HepG2 (cell line): Measurements from ENCODE around the gene PTPRN. TPM values are rescaled to one million over a fixed set of nuclear protein-coding genes. Genes with fewer than 3 reads are reported as not detected.

Experiments
- ATAC-seq: fragments of 200-7000 bp; cut with Tn5 transposase; 3 replicates; pipeline ENCODE4 v1.9.1; 2020; ENCODE audit warnings: mild to moderate bottlenecking, moderate library complexity
- BruUV-seq: library from RNA; stranded (reverse); fragments of 400-500 nt; replicated peaks from 2 replicates; lab custom pipeline; 2021; lab: Mats Ljungman, UMichigan
- CTCF ChIA-PET: fragments of 300-600 bp; formaldehyde crosslinking; extraction: SDS; loops from one replicate; lab custom pipeline; 2021; ENCODE audit warnings: low total read pairs, inconsistent platforms, low intra/inter-chr PET ratio; lab: Yijun Ruan, JAX
- POLR2A ChIA-PET: fragments of 350-600 bp; sonication (Branson Sonifier 250); formaldehyde crosslinking; loops from one replicate; lab custom pipeline; 2020; ENCODE audit warnings: antibody characterized with exemption, inconsistent platforms; lab: Yijun Ruan, JAX
- DNase-seq: peaks from one replicate; pipeline ENCODE4 v3.0.0-alpha.2; 2015; ENCODE audit warnings: low spot score
- FAIRE-seq: peaks from 3 replicates; lab custom pipeline; 2011; peaks lifted over from hg19 to GRCh38; lab: Jason Lieb, UNC
- H2AFZ ChIP-seq: one replicate; pipeline ENCODE4 v1.6.1; 2011; ENCODE audit warnings: low read length, inconsistent platforms
- H3K27ac ChIP-seq: fragments of 300-600 bp; 3 replicates; pipeline ENCODE4 v1.8.0; 2011; ENCODE audit warnings: mixed run types, mild to moderate bottlenecking, mixed read lengths, low read length, inconsistent platforms; ENCODE audit not compliant: insufficient read depth; ENCODE audit errors: extremely low read length
- H3K27me3 ChIP-seq, 2 experiments: fragments of 200-600 bp in 1 of 2; 2 replicates in 1 of 2; 3 replicates in 1 of 2; pipeline versions ENCODE4 v1.6.0 to v1.8.0; 2011; ENCODE audit warnings: low read length in 2 of 2, mild to moderate bottlenecking in 2 of 2, moderate library complexity in 2 of 2, inconsistent platforms in 1 of 2; ENCODE audit not compliant: insufficient read depth in 2 of 2, control insufficient read depth in 1 of 2
- H3K36me3 ChIP-seq, 2 experiments: fragments of 200-600 bp in 1 of 2; replicated peaks in 1 of 2; 2 replicates in 1 of 2; 3 replicates in 1 of 2; pipeline versions ENCODE4 v1.5.1 to v1.8.0; 2011; ENCODE audit warnings: low read length in 2 of 2, inconsistent platforms in 1 of 2; ENCODE audit not compliant: insufficient read depth in 2 of 2, control insufficient read depth in 1 of 2
- H3K4me1 ChIP-seq: 2 replicates; pipeline ENCODE4 v1.5.1; 2012; ENCODE audit warnings: low read length, inconsistent platforms; ENCODE audit not compliant: insufficient read depth
- H3K4me2 ChIP-seq: 2 replicates; pipeline ENCODE4 v1.6.0; 2011; ENCODE audit warnings: low read depth, low read length, inconsistent platforms
- H3K4me3 ChIP-seq, 3 experiments: fragments of 200-600 bp in 1 of 3; sonication (generic), shearing (Covaris generic) in 1 of 3; replicated peaks in 1 of 3; 2 replicates each; pipeline ENCODE4 v1.5.1; 2011 to 2016; ENCODE audit warnings: low read length in 3 of 3, inconsistent platforms in 2 of 3, low read depth in 2 of 3, mild to moderate bottlenecking in 2 of 3, control low read depth in 1 of 3, mixed read lengths in 1 of 3; ENCODE audit not compliant: insufficient read depth in 1 of 3
- H3K79me2 ChIP-seq: one replicate; pipeline ENCODE4 v1.6.1; 2011; ENCODE audit warnings: low read length, inconsistent platforms; ENCODE audit not compliant: insufficient read depth
- H3K9ac ChIP-seq: 2 replicates; pipeline ENCODE4 v1.6.0; 2011; ENCODE audit warnings: mild to moderate bottlenecking, low read depth, low read length, inconsistent platforms; ENCODE audit not compliant: insufficient read depth
- H3K9me3 ChIP-seq: 2 replicates; pipeline ENCODE4 v1.5.1; 2012; ENCODE audit warnings: mild to moderate bottlenecking, low read length
- H4K20me1 ChIP-seq: 2 replicates; pipeline ENCODE4 v1.6.0; 2011; ENCODE audit warnings: inconsistent platforms, mild to moderate bottlenecking, low read length, moderate library complexity; ENCODE audit not compliant: insufficient read depth
- KDM5B ChIP-seq: sonication (generic); formaldehyde crosslinking; IDR thresholded peaks from 2 replicates; pipeline ENCODE4 v1.4.0; 2020; ENCODE audit warnings: missing genetic modification reagents, mild to moderate bottlenecking, borderline replicate concordance
- ZMAT3 ChIP-seq: sonication (generic); formaldehyde crosslinking; conservative IDR thresholded peaks from 2 replicates; pipeline ENCODE4 v1.7.0; 2021; ENCODE audit warnings: missing genetic modification reagents
- ZNF296 ChIP-seq: sonication (generic); formaldehyde crosslinking; conservative IDR thresholded peaks from 2 replicates; pipeline ENCODE4 v1.5.0; 2020; ENCODE audit warnings: mild to moderate bottlenecking, missing genetic modification reagents
- ZNF331 ChIP-seq: sonication (generic); formaldehyde crosslinking; IDR thresholded peaks from 2 replicates; pipeline ENCODE4 v1.4.0; 2020; ENCODE audit warnings: missing genetic modification reagents
- ZNF780A ChIP-seq: sonication (generic); formaldehyde crosslinking; IDR thresholded peaks from 2 replicates; pipeline ENCODE4 v1.8.0; 2022; ENCODE audit warnings: mild to moderate bottlenecking, missing genetic modification reagents, moderate library complexity
- WGBS: methylation state at CpG from one replicate; pipeline ENCODE4 v1.1.6; 2017; ENCODE audit warnings: low lambda C conversion rate; 5-methylcytosine and 5-hydroxymethylcytosine counted together
- in situ Hi-C: cut with HindIII; loops from 2 replicates; pipeline ENCODE4 v1.10.0; 2017; ENCODE audit warnings: low pct_unique_long_range_greater_than_20kb; ENCODE audit not compliant: extremely low pct_ligation_motif_present
- intact Hi-C: fragments of 100-400 bp; cut with micrococcal nuclease; formaldehyde crosslinking; loops from one replicate; pipeline ENCODE4 v1.10.0; 2022; ENCODE audit not compliant: unreplicated experiment
- polyA plus RNA-seq, 8 experiments: library from polyadenylated mRNA; depleted of rRNA in 3 of 8; stranded (reverse) in 7 of 8; unstranded in 1 of 8; fragments of >200 nt; fragmentation: Illumina TruSeq in 4 of 8; extraction: Trizol in 4 of 8; gene quantifications; 2 replicates each; pipeline versions ENCODE4 v1.2.1 to v1.2.3, GENCODE V29; 2011 to 2016; ENCODE audit warnings: low read depth in 4 of 8, missing spikeins in 1 of 8, mixed read lengths in 1 of 8; ENCODE audit not compliant: insufficient read depth in 1 of 8
- total RNA-seq, 5 experiments: library from RNA; depleted of rRNA; stranded (reverse); fragments of >200 nt; fragmentation: Illumina TruSeq; extraction: Trizol; gene quantifications; 2 replicates each; pipeline ENCODE4 v1.2.3, GENCODE V29; 2016; ENCODE audit warnings: low read depth in 1 of 5
- TF ChIP-seq, protein P1 (sequence below): sonication (generic); formaldehyde crosslinking; IDR thresholded peaks from 2 replicates; pipeline ENCODE4 v1.8.1; 2023; ENCODE audit warnings: mild to moderate bottlenecking, missing genetic modification reagents
- TF ChIP-seq, protein P2 (sequence below): sonication (generic); formaldehyde crosslinking; IDR thresholded peaks from 2 replicates; pipeline ENCODE4 v1.5.0; 2020; ENCODE audit warnings: missing genetic modification reagents

PTPRN gene
- total and polyA plus RNA-seq, 2 of the 13 experiments (the other 11 are each of a cell fraction or from before 2014, with no cell fraction given), result 0.26 TPM; not detected in 1

DNA sequence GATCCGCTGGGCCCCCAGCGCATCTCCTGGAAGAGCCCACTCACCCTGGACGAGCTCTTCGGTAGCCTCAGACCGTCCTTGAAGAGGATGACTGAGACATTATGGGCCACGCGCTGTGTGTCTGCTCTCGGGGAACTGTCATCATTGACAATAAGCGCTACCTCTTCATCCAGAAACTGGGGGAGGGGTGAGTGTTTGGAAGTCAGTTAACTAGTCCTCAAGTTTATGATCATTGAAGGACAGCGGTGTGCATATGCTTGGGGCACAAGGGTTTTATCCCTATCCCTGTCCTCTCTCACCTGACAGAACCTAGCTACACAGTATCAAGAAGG, 63.3 kb downstream of the PTPRN start:
- Histone ChIP-seq H3K79me2 (peaks cover 14% of the 10 kb centered on the region), H4K20me1 (no peaks in the 10 kb centered on the region), H3K9me3 (no peaks in the 10 kb centered on the region), H3K4me1 (peaks cover 59% of the 10 kb centered on the region), H3K36me3 (peaks cover 1 to 13% of the 10 kb centered on the region in 2 experiments; a peak in 4 of 5 replicates), H3K27me3 (no peaks in the 10 kb centered on the region; a peak in 1 of 5 replicates), H2AFZ (no peak overlapping the region), H3K4me2 (peak overlapping the region; percentile 90)
- no TSS peak for BruUV-seq
- ChIA-PET CTCF (no interaction called here), POLR2A (interaction anchor here (0.6 to 3.2 kb wide), 18 partner anchors 9 to 142 kb away, joined by 3 to 69 read pairs (median 15); partner anchors contain the start of genes ABCB6, ANKZF1, ATG9A and CNPPD1)
- peak; percentile 60 for FAIRE-seq
- in situ Hi-C loops, result no loop called here
- intact Hi-C loops, result loop anchor here (1.0 kb wide), 1 partner anchor 17 kb away; the partner anchor contains the start of genes ANKZF1 and ATG9A
- no peak for TF ChIP-seq KDM5B
- TF ChIP-seq, protein P1, sequence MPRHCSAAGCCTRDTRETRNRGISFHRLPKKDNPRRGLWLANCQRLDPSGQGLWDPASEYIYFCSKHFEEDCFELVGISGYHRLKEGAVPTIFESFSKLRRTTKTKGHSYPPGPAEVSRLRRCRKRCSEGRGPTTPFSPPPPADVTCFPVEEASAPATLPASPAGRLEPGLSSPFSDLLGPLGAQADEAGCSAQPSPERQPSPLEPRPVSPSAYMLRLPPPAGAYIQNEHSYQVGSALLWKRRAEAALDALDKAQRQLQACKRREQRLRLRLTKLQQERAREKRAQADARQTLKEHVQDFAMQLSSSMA (CRISPR knock-in tag), result peak; percentile 7; the same call in 1 of the 2 replicates
- TF ChIP-seq, protein P2, sequence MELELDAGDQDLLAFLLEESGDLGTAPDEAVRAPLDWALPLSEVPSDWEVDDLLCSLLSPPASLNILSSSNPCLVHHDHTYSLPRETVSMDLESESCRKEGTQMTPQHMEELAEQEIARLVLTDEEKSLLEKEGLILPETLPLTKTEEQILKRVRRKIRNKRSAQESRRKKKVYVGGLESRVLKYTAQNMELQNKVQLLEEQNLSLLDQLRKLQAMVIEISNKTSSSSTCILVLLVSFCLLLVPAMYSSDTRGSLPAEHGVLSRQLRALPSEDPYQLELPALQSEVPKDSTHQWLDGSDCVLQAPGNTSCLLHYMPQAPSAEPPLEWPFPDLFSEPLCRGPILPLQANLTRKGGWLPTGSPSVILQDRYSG (CRISPR knock-in tag), result 0 out of 2 replicates have a peak, but pooled peaks have one; percentile 26
- 0 out of 2 replicates have a peak, but pooled peaks have one; percentile 61 for TF ChIP-seq ZNF296
- 0 out of 2 replicates have a peak, but pooled peaks have one; percentile 8 for TF ChIP-seq ZNF331 (CRISPR knock-in tag)
- no peak for TF ChIP-seq ZNF780A (CRISPR knock-in tag)
- TF ChIP-seq ZMAT3, result 0 out of 2 replicates have a peak, but pooled peaks have one; percentile 6
- TF ChIP-seq, all 625 proteins: peak for 5
- WGBS, result 17% methylated on average over 9 of the region's 10 CpGs
- H3K4me3 ChIP-seq, result peak overlapping the region; percentile 88 to 97 (median 93)
- peak overlapping the region; percentile 90 for H3K9ac ChIP-seq
- peak overlapping the region; percentile 72 for H3K27ac ChIP-seq
- ATAC-seq (no peak), DNase-seq (no peak)
